ENCODE results near the gene FAM83G. TPM values are rescaled to one million over a fixed set of nuclear protein-coding genes. Genes with fewer than 3 reads are reported as not detected.
"Not testable (repeated sequence)": the region's sequence is repeated elsewhere in the genome, so short reads cannot be mapped to it uniquely, and the experiment has no call there.

FAM83G gene
- total RNA-seq = 10 to 100 TPM in 1 of 2 donors, 1 to 10 TPM in 1; 2.2 to 11.9 TPM
- 1 to 10 TPM; 7.0 to 8.1 TPM for polyA plus RNA-seq
- long read RNA-seq, donor 1 = 0 reads
- long read RNA-seq, donor 2, full-length matches to known transcripts = 1 of 1 reads
- long read RNA-seq, donor 2, partial matches to known transcripts = 0 of 1 reads
- long read RNA-seq, donor 2, other reads (novel, unspliced or antisense) = 0 of 1 reads
- long read RNA-seq, donor 3 = 0 reads
- long read RNA-seq, donor 4 = 0 reads
- long read RNA-seq, donor 5 = 0 reads

DNA sequence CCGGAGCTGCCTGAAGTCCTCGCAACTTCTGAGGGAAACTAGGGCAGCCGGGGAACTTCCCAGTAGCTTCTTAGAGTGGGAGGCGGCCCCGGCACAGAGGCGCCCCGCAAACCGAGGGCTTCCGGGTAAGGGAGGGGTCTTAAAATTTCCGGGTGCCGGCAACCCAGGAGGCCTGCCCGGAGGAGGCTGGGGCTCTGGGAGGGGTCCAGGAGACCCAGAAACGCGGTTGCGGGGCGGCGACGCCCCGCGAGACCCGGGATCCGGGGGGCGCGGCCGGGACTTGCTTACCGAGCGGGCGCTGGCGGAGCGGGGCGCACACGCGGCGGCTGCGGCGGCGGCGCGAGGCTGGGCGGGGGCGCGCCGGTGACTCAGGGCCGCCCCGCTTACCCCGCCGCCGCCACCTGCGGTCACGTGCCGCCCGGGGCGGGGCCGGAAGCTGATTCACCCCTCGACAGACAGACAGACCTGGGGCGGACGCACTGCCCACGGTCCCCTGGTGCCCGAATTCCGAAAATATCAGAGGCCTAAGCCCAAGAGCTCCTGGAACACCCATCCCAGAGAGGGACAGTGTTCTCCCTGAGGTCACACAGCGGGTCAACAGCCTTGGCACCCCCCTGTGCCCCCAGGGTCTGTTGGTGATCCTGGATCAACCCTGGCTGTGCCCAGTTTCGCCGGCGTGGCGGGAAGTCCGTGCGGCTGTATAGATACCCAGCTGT, at the start of gene FAM83G:
Gene FAM83G (minus strand): TSS at position 344 of the 716 bp plus-strand sequence. CDS start 723 bp downstream, outside the sequence.
- Histone ChIP-seq H3K9ac (ENCODE audit: insufficient read depth in 1 of 2, low read length in 2 of 2) (no peak within 1 kb of the TSS), H3K27ac (ENCODE audit: low read depth in 1 of 2, low read length in 1 of 2) (peak within 1 kb of the TSS; percentile 82 to 87), H3K27me3 (ENCODE audit: control insufficient read depth in 3 of 3, insufficient read depth in 3 of 3, low read length in 2 of 3) (peaks cover 0 to 3% (median 0%) of the 10 kb centered on the region in 3 donors), H3K9me3 (ENCODE audit: control insufficient read depth in 4 of 4, insufficient read depth in 3 of 4, low read length in 3 of 4) (no peaks in the 10 kb centered on the region), H3K36me3 (ENCODE audit: control insufficient read depth in 4 of 4, insufficient read depth in 4 of 4, low read length in 4 of 4) (no peaks in the 10 kb centered on the region), H3K4me1 (ENCODE audit: control insufficient read depth in 5 of 5, insufficient read depth in 5 of 5, low read length in 5 of 5) (peaks cover 0 to 13% (median 0%) of the 10 kb centered on the region in 5 donors), H3K4me3 (peak within 1 kb of the TSS; percentile 49)
- ATAC-seq (ENCODE audit: insufficient read depth, low FRiP score) (peak; percentile 89), DNase-seq (peak in 1 of 3 donors; percentile 48)
- WGBS, 2 donors = 7 to 12% methylated on average over 41 to 67 of the region's 67 CpGs
- TF ChIP-seq CTCF (IDR thresholded peaks at IDR 0.05; ENCODE audit: control extremely low read depth, extremely low read depth) = no peak

- ATAC-seq (ENCODE audit: insufficient read depth, low FRiP score); DNase-seq: not testable (repeated sequence)
- WGBS, 2 donors = 14 to 50% methylated on average over 3 to 4 of the region's 7 CpGs
These were observed 44.3 kb upstream of the FAM83G start for GRCh38 chr17:19048826-19049225.

GRCh38 chr17:19047510-19047909, 42.9 kb upstream of the FAM83G start:
- not testable (repeated sequence) for H3K9ac ChIP-seq (ENCODE audit: insufficient read depth in 1 of 2, low read length in 2 of 2); H3K36me3 ChIP-seq (ENCODE audit: control insufficient read depth in 4 of 4, insufficient read depth in 4 of 4, low read length in 4 of 4); H3K27me3 ChIP-seq (ENCODE audit: control insufficient read depth in 3 of 3, insufficient read depth in 3 of 3, low read length in 2 of 3); DNase-seq; ATAC-seq (ENCODE audit: insufficient read depth, low FRiP score); H3K27ac ChIP-seq (ENCODE audit: low read depth in 1 of 2, low read length in 1 of 2); H3K4me1 ChIP-seq (ENCODE audit: control insufficient read depth in 5 of 5, insufficient read depth in 5 of 5, low read length in 5 of 5); H3K9me3 ChIP-seq (ENCODE audit: control insufficient read depth in 4 of 4, insufficient read depth in 3 of 4, low read length in 3 of 4); H3K4me3 ChIP-seq
- WGBS, 2 donors = 94 to 96% methylated on average over 5 of the region's 7 CpGs

More at GRCh38 chr17:19048826-19049225, 44.3 kb upstream of the FAM83G start:
- not testable (repeated sequence) for H3K27me3 ChIP-seq (ENCODE audit: control insufficient read depth in 3 of 3, insufficient read depth in 3 of 3, low read length in 2 of 3); H3K4me3 ChIP-seq; H3K4me1 ChIP-seq (ENCODE audit: control insufficient read depth in 5 of 5, insufficient read depth in 5 of 5, low read length in 5 of 5); H3K9ac ChIP-seq (ENCODE audit: insufficient read depth in 1 of 2, low read length in 2 of 2); H3K27ac ChIP-seq (ENCODE audit: low read depth in 1 of 2, low read length in 1 of 2); H3K9me3 ChIP-seq (ENCODE audit: control insufficient read depth in 4 of 4, insufficient read depth in 3 of 4, low read length in 3 of 4); H3K36me3 ChIP-seq (ENCODE audit: control insufficient read depth in 4 of 4, insufficient read depth in 4 of 4, low read length in 4 of 4)

GRCh38 chr17:19046782-19047375, 42.3 kb upstream of the FAM83G start, which contains the start of gene GRAP:
Gene GRAP, minus strand, starts transcription at chr17:19046957. Its CDS starts 31 bp downstream, at chr17:19046926.
- not testable (repeated sequence) for H3K36me3 ChIP-seq (ENCODE audit: control insufficient read depth in 4 of 4, insufficient read depth in 4 of 4, low read length in 4 of 4); H3K4me1 ChIP-seq (ENCODE audit: control insufficient read depth in 5 of 5, insufficient read depth in 5 of 5, low read length in 5 of 5); H3K27ac ChIP-seq (ENCODE audit: low read depth in 1 of 2, low read length in 1 of 2); H3K9me3 ChIP-seq (ENCODE audit: control insufficient read depth in 4 of 4, insufficient read depth in 3 of 4, low read length in 3 of 4); DNase-seq; H3K27me3 ChIP-seq (ENCODE audit: control insufficient read depth in 3 of 3, insufficient read depth in 3 of 3, low read length in 2 of 3); H3K9ac ChIP-seq (ENCODE audit: insufficient read depth in 1 of 2, low read length in 2 of 2); H3K4me3 ChIP-seq
- ATAC-seq (ENCODE audit: insufficient read depth, low FRiP score) = peak; percentile 43
- no CpG with 5 or more reads among the region's 12 CpGs for WGBS, 2 donors

DNA sequence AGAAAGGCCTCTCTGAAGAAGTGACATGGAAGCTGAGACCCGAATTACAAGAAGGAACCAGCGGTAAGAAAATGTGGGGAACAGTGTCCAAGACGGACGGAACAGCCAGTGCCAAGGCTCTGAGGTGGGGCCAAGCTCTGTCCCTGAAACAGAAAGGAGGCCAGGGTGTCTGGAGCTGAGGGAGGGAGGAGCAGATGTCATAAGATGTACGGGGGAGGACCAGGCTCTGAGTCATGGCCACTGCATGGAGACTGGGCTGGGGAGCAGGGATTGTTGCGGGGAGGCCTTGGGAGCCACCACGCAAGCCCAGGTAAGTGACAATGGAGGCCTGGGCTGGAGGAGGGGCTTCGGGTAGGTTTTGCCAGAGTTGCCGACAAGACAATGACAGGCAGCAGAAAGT, 40.1 kb upstream of the FAM83G start:
- H3K4me3 ChIP-seq; H3K36me3 ChIP-seq (ENCODE audit: control insufficient read depth in 4 of 4, insufficient read depth in 4 of 4, low read length in 4 of 4); H3K27ac ChIP-seq (ENCODE audit: low read depth in 1 of 2, low read length in 1 of 2); H3K4me1 ChIP-seq (ENCODE audit: control insufficient read depth in 5 of 5, insufficient read depth in 5 of 5, low read length in 5 of 5); H3K9me3 ChIP-seq (ENCODE audit: control insufficient read depth in 4 of 4, insufficient read depth in 3 of 4, low read length in 3 of 4); H3K9ac ChIP-seq (ENCODE audit: insufficient read depth in 1 of 2, low read length in 2 of 2); H3K27me3 ChIP-seq (ENCODE audit: control insufficient read depth in 3 of 3, insufficient read depth in 3 of 3, low read length in 2 of 3); DNase-seq; ATAC-seq (ENCODE audit: insufficient read depth, low FRiP score): not testable (repeated sequence)
- WGBS, 2 donors = no CpG with 5 or more reads among the region's 9 CpGs

- not testable (repeated sequence) for DNase-seq; H3K4me1 ChIP-seq (ENCODE audit: control insufficient read depth in 5 of 5, insufficient read depth in 5 of 5, low read length in 5 of 5); H3K9me3 ChIP-seq (ENCODE audit: control insufficient read depth in 4 of 4, insufficient read depth in 3 of 4, low read length in 3 of 4); H3K27me3 ChIP-seq (ENCODE audit: control insufficient read depth in 3 of 3, insufficient read depth in 3 of 3, low read length in 2 of 3); H3K9ac ChIP-seq (ENCODE audit: insufficient read depth in 1 of 2, low read length in 2 of 2); H3K4me3 ChIP-seq; H3K27ac ChIP-seq (ENCODE audit: low read depth in 1 of 2, low read length in 1 of 2); H3K36me3 ChIP-seq (ENCODE audit: control insufficient read depth in 4 of 4, insufficient read depth in 4 of 4, low read length in 4 of 4); ATAC-seq (ENCODE audit: insufficient read depth, low FRiP score)
- WGBS, 2 donors = no CpG with 5 or more reads among the region's 8 CpGs
These were observed 38.5 kb upstream of the FAM83G start for GRCh38 chr17:19043032-19043431.

- not testable (repeated sequence) for H3K36me3 ChIP-seq (ENCODE audit: control insufficient read depth in 4 of 4, insufficient read depth in 4 of 4, low read length in 4 of 4); H3K9ac ChIP-seq (ENCODE audit: insufficient read depth in 1 of 2, low read length in 2 of 2); H3K4me1 ChIP-seq (ENCODE audit: control insufficient read depth in 5 of 5, insufficient read depth in 5 of 5, low read length in 5 of 5); H3K27me3 ChIP-seq (ENCODE audit: control insufficient read depth in 3 of 3, insufficient read depth in 3 of 3, low read length in 2 of 3); H3K27ac ChIP-seq (ENCODE audit: low read depth in 1 of 2, low read length in 1 of 2); H3K4me3 ChIP-seq; DNase-seq; H3K9me3 ChIP-seq (ENCODE audit: control insufficient read depth in 4 of 4, insufficient read depth in 3 of 4, low read length in 3 of 4); ATAC-seq (ENCODE audit: insufficient read depth, low FRiP score)
- no CpG with 5 or more reads among the region's 14 CpGs for WGBS, 2 donors
These were observed 37.8 kb upstream of the FAM83G start for GRCh38 chr17:19042369-19042768.
